Suprapubic skin (tissue), 4 donors: ENCODE results near the gene ACTR6. TPM values are rescaled to one million over a fixed set of nuclear protein-coding genes. Genes with fewer than 3 reads are reported as not detected.

ENCODE experiments used
- DNase-seq, 2 donors: peaks; one replicate each; pipeline ENCODE4 v3.0.0-alpha.2; 2019; ENCODE audit warnings: low spot score in 2 of 2
- H3K27ac ChIP-seq: fragments of 200-600 bp; sonication (generic); one replicate; pipeline ENCODE4 v1.5.1; 2019
- H3K27me3 ChIP-seq: fragments of 200-600 bp; sonication (generic); one replicate; pipeline ENCODE4 v1.5.1; 2019
- H3K36me3 ChIP-seq: fragments of 200-600 bp; sonication (generic); one replicate; pipeline ENCODE4 v1.5.1; 2019
- H3K4me1 ChIP-seq: fragments of 200-600 bp; sonication (generic); one replicate; pipeline ENCODE4 v1.5.1; 2019
- H3K4me3 ChIP-seq: fragments of 200-600 bp; sonication (generic); one replicate; pipeline ENCODE4 v1.5.1; 2019; ENCODE audit warnings: mild to moderate bottlenecking
- H3K9me3 ChIP-seq: fragments of 200-600 bp; sonication (generic); one replicate; pipeline ENCODE4 v1.5.1; 2019
- EP300 ChIP-seq: sonication (generic); formaldehyde crosslinking; IDR thresholded peaks from one replicate; pipeline ENCODE4 v1.6.1; 2017; ENCODE audit warnings: antibody characterized with exemption
- POLR2A ChIP-seq, 2 donors: fragments of 450-650 bp; IDR thresholded peaks; one replicate each; pipeline ENCODE4 v1.6.1; 2017; ENCODE audit warnings: antibody characterized with exemption in 2 of 2, mild to moderate bottlenecking in 2 of 2, moderate library complexity in 2 of 2
- POLR2AphosphoS5 ChIP-seq, 3 donors: sonication (generic); formaldehyde crosslinking; IDR thresholded peaks; one replicate each; pipeline ENCODE4 v1.6.1; 2017; ENCODE audit warnings: antibody characterized with exemption in 3 of 3
- WGBS: methylation state at CpG from one replicate; pipeline ENCODE4 v1.1.5; 2018; 5-methylcytosine and 5-hydroxymethylcytosine counted together
- total RNA-seq, 4 donors: library from RNA; depleted of rRNA; stranded (reverse); fragments of >200 nt; gene quantifications; one replicate each; pipeline ENCODE4 v1.1.0, GENCODE V29; 2016
- TF ChIP-seq, protein P1 (sequence below), 2 donors: fragments of 200-600 bp in 1 of 2; fragments of 450-650 bp in 1 of 2; sonication (generic) in 1 of 2; IDR thresholded peaks; one replicate each; pipeline ENCODE4 v1.5.1; 2016 to 2019; ENCODE audit warnings: antibody characterized with exemption in 2 of 2, mild to moderate bottlenecking in 1 of 2, moderate library complexity in 1 of 2

The ACTR6 gene
- total RNA-seq, 4 donors from 2014 or later, result 10.6 to 36.6 (median 11.7) TPM

DNA sequence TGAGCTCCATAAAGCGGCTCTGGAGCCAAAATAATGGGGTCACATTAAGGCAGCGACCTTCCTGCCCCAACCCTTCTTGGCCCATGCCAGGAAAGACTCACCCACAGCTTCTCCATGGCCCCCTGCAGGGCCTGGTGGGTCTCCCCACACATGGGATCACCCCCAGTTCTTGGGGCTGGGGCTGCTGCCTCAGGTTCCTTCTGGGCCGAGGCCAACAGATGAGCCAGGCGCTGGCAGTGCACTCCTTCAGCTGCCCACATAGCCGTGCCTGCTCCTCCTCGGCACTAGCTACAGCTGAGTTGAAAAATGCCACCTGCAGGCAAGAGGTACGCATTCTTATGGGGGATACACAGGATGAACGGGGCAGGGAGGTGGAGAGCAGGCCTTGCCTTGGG is 43.2 kb upstream of the ACTR6 start:
- Histone ChIP-seq H3K4me3 (no peak overlapping the region), H3K27me3 (no peaks in the 10 kb centered on the region), H3K4me1 (no peaks in the 10 kb centered on the region), H3K9me3 (no peaks in the 10 kb centered on the region), H3K27ac (no peak overlapping the region), H3K36me3 (no peaks in the 10 kb centered on the region)
- DNase-seq, result no peak
- TF ChIP-seq POLR2AphosphoS5 (IDR thresholded peaks at IDR 0.05) (no peak), EP300 (no peak), POLR2A (IDR thresholded peaks at IDR 0.05) (no peak)
- TF ChIP-seq, protein P1, sequence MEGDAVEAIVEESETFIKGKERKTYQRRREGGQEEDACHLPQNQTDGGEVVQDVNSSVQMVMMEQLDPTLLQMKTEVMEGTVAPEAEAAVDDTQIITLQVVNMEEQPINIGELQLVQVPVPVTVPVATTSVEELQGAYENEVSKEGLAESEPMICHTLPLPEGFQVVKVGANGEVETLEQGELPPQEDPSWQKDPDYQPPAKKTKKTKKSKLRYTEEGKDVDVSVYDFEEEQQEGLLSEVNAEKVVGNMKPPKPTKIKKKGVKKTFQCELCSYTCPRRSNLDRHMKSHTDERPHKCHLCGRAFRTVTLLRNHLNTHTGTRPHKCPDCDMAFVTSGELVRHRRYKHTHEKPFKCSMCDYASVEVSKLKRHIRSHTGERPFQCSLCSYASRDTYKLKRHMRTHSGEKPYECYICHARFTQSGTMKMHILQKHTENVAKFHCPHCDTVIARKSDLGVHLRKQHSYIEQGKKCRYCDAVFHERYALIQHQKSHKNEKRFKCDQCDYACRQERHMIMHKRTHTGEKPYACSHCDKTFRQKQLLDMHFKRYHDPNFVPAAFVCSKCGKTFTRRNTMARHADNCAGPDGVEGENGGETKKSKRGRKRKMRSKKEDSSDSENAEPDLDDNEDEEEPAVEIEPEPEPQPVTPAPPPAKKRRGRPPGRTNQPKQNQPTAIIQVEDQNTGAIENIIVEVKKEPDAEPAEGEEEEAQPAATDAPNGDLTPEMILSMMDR (IDR thresholded peaks at IDR 0.05), result no peak
- 90% methylated on average over 6 of the region's 8 CpGs for WGBS

DNA sequence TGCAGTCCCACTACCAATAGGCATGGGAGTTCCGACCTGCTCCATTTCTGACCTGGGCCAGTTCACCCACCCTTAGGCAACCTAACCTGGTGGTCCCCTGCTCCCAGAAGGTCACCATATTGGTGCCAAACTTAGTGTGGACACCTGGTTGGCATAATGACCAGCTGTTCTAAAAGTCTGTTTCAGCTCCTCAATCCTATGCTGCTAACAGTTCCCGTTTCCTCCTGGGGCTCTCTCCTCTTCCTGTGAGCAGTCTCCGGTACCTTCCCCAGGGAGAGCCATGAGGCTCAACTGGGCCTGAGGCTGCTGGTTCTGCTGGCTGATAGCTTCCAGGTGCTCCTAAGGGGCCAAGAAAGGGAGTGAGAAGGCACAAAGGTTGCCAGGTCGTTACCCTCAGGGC is 42.1 kb upstream of the ACTR6 start:
- Histone ChIP-seq H3K4me3 (no peak overlapping the region), H3K4me1 (peaks cover 4% of the 10 kb centered on the region), H3K36me3 (no peaks in the 10 kb centered on the region), H3K27me3 (no peaks in the 10 kb centered on the region), H3K9me3 (no peaks in the 10 kb centered on the region), H3K27ac (no peak overlapping the region)
- TF ChIP-seq POLR2AphosphoS5 (IDR thresholded peaks at IDR 0.05), result no peak
- WGBS, result 87% methylated on average over 3 of the region's 4 CpGs
- no peak for DNase-seq

- TF ChIP-seq POLR2A (IDR thresholded peaks at IDR 0.05), result no peak
- TF ChIP-seq POLR2AphosphoS5 (IDR thresholded peaks at IDR 0.05), result no peak
- TF ChIP-seq, protein P1 (IDR thresholded peaks at IDR 0.05), result no peak
- TF ChIP-seq EP300, result no peak
- no peak for DNase-seq
- no peaks in the 10 kb centered on the region for H3K9me3 ChIP-seq
- no peaks in the 10 kb centered on the region for H3K27me3 ChIP-seq
- H3K36me3 ChIP-seq, result no peaks in the 10 kb centered on the region
- H3K27ac ChIP-seq, result no peak overlapping the region
- H3K4me1 ChIP-seq, result peaks cover 14% of the 10 kb centered on the region
- WGBS, result 98% methylated on average over 9 of the region's 9 CpGs
- H3K4me3 ChIP-seq, result no peak overlapping the region
These were observed 41.1 kb upstream of the ACTR6 start for GRCh38 chr12:100159391-100160104.

- Histone ChIP-seq H3K4me3 (peak overlapping the region; percentile 37), H3K9me3 (no peaks in the 10 kb centered on the region), H3K4me1 (peaks cover 15% of the 10 kb centered on the region), H3K36me3 (no peaks in the 10 kb centered on the region), H3K27ac (no peak overlapping the region), H3K27me3 (no peaks in the 10 kb centered on the region)
- DNase-seq, result peak; percentile 77 to 87
- TF ChIP-seq, protein P1 (IDR thresholded peaks at IDR 0.05), result peak in 1 of 2 donors; percentile 22
- TF ChIP-seq EP300 (no peak), POLR2AphosphoS5 (IDR thresholded peaks at IDR 0.05) (no peak)
- under 1% methylated on average over 16 of the region's 16 CpGs for WGBS
These were observed 37.0 kb upstream of the ACTR6 start for GRCh38 chr12:100163416-100164152.

GRCh38 chr12:100164153-100164704 is 36.4 kb upstream of the ACTR6 start:
- peaks cover 15% of the 10 kb centered on the region for H3K4me1 ChIP-seq
- H3K9me3 ChIP-seq, result no peaks in the 10 kb centered on the region
- peak overlapping the region; percentile 37 for H3K4me3 ChIP-seq
- 49% methylated on average over 7 of the region's 7 CpGs for WGBS
- peak in 1 of 2 donors; percentile 31 for DNase-seq
- no peaks in the 10 kb centered on the region for H3K36me3 ChIP-seq
- no peak overlapping the region for H3K27ac ChIP-seq
- H3K27me3 ChIP-seq, result no peaks in the 10 kb centered on the region
- TF ChIP-seq POLR2AphosphoS5 (IDR thresholded peaks at IDR 0.05), result no peak
- TF ChIP-seq EP300, result no peak
- TF ChIP-seq, protein P1 (IDR thresholded peaks at IDR 0.05), result no peak
- TF ChIP-seq POLR2A (IDR thresholded peaks at IDR 0.05), result no peak
